Glomerular visceral epithelial cell (primary cell): ENCODE results near the gene B3GALT4.
A peak's percentile ranks its signal among the peaks of the same experiment; 100 is the strongest.

ENCODE experiments used
- DNase-seq: peaks from one replicate; pipeline ENCODE4 v3.0.0-alpha.2; 2016; ENCODE audit errors: extremely low spot score

The B3GALT4 gene

DNA sequence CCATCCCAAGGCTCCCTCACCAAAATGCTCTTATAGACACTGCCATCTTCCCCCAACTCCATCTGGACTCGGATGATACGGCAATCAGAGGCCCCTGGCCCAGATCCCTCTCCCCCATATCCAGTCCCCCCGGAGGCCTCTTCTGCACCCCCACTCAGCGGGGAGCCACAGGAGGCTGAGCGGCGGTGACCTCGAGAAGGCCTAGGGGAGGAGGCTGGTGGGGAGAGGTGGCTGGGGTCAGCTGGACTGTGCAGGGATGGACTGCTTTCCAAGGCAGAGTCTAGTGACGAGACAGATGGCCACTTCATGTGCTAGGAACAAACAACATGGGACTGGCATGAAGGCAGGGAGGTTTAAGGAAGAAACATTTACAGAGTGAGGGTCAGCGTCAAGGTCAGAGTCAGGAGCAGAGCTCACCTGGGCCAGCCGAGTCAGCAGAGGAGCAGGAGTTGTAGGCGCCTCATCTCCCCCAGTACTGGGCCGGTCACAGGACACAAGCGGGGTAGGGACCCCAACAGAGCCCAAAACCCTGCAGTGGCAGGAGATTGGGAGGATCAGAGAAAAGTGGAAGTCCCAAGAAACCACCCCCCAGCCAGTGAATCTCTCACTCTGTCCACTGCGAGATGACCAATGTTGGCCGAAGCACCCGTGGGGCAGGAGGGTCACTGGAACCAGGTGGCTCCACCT, 16.2 kb downstream of the B3GALT4 start:
- DNase-seq = no peak

DNA sequence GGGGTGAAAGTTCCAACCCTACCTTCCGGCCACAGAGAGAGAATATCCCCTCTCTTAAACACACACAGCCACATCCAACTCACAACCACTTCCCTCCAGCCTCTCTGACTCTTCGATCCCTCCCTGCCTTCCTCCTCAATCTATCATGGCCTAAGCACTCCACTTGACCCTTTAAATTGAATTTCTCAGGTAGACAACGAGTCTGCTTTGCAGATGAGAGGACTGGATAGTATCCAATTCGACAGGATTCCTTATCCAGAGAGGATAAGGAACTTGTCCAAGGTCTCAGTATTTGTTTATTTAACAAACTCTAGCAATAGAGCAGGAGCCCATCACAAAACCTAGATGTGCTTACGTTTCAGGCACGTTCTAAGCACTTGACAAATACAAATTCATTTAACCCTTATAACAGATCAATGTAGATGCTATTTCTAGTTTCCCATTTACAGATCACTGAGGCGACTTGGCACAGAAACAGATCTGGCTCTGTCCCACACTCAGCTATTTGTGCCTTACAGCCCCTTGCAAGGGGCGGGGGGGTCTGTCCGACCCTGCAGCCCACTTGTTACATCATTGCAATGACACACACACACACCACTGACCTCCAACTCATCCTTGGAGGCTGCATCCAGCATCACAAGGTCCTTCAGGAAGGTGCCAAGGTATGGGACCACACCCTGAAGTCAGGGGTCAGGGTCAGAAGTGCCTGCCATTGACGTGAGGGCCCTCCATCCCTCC, 17.3 kb downstream of the B3GALT4 start:
- no peak for DNase-seq

DNA sequence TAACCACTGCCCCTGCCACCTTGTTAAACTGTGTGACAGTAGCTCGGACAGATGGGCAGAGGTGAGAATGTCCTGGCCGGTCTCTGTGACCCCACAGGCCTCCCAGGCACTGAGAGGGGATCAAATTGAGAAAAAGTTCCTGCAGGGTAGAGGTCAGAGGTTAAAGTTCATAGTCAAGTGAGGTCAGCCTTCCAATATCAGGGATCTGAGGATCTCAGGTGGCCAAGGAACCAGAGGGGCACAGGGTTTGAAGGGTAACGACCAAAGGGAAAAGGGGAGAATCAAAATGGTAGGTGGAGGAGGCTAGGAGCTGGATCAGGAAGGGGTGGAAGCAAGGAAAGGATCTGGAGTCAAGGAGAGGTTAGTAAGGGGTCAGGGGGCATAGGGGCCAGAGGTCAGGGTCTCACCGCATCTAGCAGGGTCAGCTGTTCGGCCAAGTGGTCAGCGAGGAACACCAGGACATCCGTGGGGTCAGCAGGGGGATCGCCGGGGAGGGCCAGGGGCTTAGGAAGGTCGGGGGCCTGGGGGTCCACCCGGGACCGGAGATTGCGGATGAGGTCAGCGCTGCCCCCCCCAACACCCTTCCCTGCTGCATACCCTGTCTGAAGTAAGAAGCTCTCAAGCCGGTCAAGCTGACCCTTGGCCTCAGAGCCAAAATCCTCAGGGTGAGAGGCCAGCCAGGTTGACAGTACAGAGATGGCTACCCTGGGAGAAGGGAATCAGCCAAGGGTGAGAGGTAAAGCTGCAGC, 18.9 kb downstream of the B3GALT4 start:
- no peak for DNase-seq

DNA sequence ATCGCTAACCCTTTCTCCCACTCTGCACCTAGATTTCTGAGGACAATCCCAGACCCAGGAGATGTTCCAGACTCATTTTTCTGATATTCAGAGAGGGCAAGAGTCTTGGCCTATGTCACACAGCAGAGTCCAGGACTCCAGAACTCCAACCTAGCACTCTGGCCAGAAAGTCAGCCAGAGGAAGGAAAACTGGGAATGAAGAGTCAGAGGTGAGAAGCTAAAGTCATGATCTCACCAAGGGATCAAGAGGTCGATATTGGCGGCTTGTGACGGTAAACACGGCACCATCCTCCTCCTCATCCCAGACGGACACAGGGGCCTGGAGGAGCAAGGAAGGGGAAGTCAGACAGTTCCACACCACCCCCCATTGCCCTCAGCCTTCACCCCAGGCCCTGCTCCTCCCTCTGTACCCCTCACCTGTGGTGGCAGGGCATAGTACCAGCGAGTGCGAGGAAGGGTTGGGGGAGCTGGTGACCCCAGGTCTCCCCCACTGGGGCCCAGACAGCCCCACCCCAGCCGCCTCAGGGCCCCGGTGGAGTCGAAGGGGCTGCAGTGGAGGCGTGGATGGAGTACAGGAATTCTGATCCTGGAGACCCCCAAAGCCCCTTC, 20.0 kb downstream of the B3GALT4 start:
- no peak for DNase-seq

DNA sequence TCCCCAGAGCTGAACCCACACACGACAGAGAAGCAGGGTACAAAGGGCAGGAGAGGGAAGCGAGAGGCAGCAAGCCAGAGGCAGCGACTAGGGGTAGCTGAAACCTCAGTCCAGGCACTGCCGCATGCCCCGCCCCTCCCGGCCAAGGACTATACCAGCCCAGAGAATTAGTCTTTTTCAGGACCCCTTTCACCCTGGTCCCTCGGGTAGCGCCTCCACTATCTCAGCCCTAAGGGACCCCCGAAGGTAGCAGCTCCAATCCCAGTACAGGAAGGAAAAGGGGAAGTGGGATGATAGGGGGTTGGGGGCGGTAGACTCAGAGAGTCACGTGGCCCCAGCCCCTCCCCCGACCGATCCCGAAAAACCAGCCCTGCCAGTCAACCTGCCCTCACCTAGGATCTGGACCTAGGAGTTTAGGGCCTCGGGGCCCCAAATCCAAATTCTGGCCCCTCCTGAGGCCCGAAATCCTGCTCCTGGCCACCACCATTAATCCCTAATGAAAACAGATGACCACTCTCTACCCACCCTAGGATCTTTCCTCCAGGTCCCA, 20.6 kb downstream of the B3GALT4 start:
- DNase-seq = no peak

DNA sequence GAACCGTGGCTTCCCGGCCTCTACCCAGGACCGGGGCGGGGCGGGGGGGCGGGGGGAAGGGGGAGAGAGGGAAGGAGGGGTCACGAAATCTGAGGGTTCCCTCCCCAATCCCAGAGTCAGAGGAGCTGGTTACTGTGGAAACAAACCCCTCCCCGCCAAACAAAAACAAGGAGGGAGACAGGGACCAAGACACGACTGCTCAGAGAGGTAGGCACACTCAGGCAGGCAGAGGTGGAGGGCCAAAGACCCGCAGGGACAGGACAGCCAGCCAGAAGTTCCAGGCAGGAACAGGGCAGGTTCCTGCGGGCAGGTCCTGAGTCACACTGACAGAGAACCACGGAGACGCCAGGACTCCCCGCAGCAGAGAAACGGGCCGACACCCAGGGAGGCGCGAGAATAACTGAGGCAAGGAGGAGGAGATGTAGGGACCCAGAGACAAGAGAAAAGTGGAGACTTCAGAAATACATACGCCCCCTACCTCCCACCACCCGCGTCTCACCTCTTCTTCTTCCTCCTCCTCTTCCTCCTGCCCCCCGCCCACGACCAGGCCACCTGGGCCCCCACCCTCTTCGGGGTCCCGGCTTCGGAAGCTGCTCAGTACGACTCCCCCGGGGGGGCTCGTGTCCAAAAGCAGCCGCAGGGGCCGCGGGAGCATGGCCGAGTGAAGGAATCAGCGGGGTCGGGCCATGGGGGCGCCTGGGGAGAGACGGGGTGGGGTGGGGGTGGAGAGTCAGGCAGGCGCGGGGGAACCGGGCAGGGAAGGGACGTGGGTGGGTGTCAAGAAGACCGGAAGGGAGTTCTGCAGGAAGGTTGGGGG, 21.2 kb downstream of the B3GALT4 start:
- peak; percentile 91 for DNase-seq

DNA sequence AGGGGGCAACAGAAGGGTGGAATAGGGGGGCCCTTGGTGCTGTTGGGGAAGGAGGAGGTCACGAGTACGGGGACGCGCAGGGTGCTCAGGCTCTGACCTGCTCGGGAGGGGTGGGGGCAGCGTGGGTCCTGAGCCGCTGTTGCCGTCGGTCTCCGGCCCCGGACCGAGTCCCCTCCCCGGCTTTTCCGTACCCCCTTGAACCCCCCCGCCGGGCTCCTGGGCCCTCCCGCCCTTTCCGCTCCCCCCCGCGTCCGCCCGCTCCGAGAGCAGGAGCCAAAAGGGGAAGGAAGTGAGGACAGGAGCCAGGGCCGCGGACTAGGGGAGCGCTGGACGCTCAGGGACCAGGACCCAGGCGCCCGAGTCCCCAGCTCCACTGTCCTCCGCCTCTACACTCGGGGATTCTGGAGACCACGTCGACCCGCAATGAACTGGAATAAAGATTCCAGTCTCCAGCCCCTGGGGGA, 21.9 kb downstream of the B3GALT4 start, which contains the start of gene RGL2:
TSS of gene RGL2 (minus strand) at position 170 of the 464 bp plus-strand sequence. CDS start 332 bp downstream, outside the sequence.
- DNase-seq = peak; percentile 72

DNA sequence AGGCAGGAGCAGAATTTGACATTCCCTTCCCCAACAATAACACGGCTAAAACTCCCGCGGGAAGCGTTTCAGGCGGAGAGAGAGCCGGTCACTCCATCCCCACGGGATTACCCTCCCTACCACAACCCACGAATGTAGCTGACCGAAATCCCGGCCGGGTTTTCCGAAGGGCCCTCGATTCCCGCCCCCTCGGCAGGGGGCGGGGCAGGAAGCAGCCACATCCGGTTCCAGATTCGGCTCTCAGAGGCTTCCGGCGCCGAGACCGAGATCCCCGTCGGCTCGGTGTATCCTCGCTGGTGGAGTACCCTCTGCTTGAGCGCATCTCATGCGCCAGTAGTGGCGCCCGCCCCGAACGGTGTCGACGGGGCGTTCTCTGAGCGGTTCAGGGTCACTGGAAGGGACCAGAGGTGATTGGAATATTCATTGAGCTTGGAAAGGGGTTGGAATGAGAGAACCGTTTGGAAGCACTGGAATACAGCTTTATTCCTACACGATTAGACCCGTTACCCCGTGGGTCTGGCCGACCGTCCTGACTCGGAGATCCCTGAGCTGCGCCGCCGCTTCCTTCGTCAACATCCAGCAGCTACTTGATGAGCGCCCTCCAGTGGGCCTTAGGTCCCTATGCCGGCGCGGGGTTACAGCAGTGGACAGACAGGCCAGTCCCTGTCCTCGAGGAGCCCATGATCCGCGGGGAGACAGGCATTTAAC, 22.5 kb downstream of the B3GALT4 start:
- DNase-seq = peak; percentile 95

DNA sequence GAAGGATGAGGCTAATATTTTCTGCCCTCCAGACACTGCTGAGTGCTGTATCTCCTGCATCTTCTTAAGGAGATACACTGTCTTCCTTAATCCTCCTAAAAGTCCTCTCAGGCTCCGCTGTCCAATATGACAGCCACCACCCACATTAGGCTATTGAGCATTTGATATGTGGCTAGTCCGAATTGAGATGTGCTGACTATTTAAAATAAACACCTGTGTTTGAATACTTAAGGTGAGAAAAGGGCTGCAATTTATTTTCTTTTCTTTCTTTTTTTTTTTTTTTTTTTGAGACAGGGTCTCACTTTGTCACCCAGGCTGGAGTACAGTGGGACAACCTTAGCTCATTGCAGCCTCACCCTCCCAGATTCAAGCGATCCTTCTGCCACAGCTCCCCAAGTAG, 25.0 kb downstream of the B3GALT4 start:
- no peak for DNase-seq

DNA sequence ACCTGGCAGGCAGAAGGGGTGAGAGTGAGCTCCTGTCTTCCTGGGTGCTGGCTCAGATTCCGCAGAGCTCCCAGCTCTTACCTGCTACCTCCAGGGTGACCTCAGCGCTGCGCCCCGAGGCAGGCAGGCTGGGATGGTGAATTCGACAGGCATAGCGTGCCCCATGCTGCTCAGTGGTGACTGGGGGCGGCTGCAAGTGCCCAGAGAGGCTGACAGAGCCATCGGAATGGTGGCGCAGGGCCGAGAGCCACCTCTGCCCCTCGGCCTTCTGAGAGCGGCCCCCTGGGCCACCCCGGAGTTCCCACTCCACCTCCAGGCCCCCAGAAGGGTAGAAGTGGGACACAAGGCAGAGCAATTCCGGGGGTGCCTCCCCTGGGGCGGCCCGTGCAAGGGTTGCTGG, 27.3 kb downstream of the B3GALT4 start:
- DNase-seq = no peak

DNA sequence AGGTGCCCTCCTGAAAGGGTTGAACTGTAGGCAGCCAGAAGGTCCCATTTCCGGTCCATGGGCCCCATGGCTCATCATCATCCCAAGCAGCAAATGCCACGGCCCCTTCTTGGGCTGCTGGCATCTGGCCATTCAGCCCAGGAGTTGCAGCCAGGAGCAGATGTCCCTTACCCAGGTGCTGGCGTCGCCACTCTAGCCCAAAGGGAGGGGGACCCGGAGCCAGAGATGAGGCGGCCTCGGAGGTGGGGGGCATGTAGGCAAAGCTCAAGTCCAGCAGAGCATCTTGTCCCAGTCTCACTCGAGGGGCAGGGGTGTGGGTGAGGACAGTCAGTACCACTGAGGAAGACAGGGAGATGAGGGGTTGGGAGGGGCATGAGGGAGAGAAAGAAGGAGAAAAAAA, 28.1 kb downstream of the B3GALT4 start:
- no peak for DNase-seq

DNA sequence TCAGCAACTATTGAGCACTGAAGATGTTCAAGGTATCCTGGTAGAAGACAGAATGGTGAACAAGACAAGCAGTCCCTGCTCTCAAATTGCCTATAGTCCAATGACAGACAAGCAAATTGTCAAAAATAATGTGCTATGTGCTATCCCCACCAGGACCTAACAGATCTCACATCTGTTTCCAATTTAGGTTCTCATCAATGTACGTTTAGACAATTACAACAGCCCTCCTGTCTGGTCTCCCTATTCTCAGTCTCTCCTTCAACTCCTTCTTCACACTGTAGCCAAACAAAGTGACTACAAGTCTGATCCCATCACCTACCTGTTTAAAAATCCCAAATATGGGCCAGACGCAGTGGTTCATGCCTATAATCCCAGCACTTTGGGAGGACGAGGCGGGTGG, 29.4 kb downstream of the B3GALT4 start:
- no peak for DNase-seq

DNA sequence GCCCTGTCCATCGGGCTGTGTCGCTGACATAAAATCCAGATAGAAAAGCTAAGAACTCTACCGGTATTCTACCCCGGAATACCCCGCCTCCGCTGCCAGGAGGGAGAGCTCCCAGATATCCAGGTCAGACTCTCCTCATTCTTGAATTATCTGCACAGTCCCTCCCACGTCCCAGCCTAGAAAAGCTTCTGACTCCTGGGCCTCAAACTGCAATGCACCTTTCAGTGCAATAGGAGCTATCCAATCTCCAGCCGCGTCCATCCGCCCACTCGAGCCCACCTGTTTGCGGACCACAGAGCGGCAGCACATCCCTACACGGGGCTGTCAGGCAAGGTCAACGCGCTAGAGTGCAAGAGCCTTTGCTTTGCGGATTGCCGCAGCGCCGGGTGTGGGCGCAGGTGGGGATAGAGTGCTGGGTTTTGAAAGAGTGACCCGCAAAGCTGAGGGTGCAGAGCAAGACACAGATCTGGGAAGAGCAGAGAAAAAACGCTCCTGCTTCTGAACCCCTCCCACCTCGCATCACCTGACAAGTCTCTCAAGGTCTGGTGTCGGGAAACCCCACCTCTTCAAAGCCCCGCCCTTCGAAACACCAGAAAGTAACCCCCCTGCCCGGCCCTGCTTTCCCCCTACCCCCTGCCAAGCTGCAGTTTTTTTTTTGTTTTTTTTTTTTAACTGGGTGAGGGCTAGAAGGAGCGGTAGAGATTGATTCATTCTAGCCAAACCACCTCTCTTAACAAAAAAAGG, 35.6 kb downstream of the B3GALT4 start:
- peak; percentile 88 for DNase-seq

DNA sequence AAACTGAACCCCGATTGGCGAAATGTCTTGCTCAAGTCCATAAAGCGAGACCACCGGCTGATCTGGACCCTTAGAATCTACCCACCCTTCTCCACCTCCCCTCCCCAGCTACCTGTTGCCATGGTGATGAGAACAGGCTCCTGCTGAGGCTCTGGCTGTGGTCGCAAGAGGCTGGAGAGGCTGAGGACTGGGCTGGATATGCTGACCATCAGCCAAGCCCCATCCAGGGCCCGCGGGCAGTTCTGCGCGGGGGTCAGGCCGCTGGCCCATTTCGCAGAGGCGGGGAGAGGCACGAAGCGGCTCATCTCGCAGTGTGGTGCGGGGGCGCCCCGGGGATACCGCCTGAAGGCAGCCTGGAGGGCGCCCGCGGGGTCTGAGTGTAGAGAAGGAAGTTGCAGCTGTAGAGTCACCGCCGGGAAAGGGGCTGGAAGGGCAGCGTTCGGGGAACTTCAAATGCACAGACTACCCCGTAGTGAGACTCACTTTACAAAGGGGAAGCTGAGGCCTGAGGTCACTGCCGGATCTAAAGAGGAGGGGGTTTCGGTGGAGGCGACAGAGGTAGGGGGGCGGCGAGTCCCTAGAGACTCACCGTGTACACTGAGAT, 36.3 kb downstream of the B3GALT4 start:
- DNase-seq = peak; percentile 22

DNA sequence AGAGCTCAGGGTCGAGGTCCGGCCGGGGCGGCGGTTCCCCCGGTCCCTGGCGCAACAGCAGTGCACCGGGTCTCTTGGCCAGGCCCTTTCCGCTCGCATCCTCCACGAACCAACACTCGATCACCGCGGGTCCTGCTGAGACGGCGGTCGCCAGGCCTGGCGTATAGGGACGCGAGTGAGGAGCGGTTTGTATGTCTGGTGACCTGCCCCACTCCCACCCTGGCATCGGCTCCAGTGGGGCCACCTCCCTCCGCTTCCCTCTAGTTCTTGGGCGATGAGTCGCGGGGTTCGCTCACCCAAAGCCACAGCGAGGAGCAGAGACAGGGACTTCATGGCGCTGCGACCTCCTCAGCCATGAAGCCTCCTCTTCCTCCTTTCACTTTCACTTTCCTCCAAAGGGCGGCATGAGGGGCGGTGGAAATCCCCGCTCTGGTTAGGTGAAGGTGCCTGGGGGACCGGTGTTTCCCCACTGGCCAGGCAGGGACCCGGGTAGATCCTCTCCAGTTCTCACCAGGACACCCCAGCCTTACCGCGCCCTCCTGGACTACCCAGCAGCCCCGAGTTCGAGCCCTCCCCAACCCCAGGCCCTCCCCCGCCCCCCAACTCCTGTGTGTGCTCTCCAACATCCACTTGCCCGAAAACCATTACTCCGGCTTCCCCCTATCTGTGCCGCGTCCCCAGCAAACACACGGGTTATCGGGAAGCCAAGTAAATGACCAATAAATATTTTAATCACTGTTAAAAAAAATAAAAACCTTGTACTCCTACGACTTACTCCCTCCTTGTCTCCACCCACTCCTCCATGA, 37.0 kb downstream of the B3GALT4 start, which contains the start of gene TAPBP:
TSS of gene TAPBP (minus strand) at position 370 of the 806 bp plus-strand sequence. CDS start at position 333, 37 bp downstream.
- peak; percentile 84 for DNase-seq

DNA sequence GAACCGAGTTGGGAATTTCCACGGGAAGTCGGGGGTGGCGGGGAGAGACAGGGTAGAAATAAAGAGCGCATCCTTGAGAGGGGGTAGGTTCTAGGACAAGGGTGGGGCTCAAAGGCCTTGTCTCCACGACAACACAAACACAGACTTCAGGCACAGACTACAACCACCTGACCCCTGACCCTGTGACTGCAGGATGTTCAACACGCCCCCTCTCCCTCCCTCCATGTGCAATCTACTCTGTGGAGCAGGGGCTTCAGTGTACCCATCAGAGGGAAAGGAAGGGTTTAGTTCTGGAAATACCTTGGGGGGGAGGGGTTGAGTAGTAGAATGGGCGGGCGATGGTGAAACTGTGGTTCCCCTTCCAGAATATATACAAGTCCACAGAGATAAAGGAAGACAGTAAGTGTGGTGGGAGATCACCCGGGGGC, 37.6 kb downstream of the B3GALT4 start:
- peak; percentile 80 for DNase-seq

DNA sequence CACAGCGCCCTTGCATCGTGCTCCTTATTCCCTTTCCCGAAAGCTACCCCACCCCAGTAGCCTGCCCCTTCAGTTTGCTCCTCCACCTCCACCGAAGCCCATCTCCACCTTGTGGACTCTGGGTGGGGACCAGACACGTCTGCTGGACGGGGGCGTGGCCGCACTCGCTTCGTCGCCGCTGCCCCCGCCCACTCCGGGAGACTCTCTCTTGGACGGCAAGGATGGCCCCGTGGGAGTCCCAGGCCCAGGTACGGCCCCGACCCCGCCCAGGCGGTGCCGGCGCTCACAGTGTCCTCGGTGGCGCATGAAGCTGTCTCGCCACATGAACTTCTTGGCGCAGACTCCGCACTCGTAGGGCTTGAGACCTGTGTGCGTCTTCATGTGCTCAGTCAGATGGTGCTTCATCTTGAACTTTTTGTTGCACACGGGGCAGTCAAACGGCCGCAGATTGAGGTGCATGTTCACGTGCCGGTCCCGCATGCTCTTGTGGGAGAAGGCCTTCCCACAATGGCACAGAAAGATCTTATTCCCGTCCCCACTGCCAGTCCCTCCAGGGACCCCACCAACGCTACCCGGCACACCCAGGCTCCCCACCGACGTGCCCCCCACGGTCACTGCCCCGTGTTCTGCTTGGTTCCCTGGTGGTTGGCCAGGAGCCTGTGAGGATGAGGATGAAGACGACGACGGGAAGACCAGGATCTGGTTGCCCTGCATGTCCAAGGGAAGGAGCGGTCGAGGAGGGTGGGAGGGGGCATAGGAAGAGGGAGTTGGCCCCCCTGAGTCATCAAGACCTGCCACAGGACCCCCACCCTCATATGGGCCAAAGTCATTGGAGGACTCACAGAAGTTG, 38.2 kb downstream of the B3GALT4 start:
- DNase-seq = no peak
